DOHH2 (cell line): ENCODE data around the gene KIAA1671.

Experiments used
- EZH2phosphoT487 ChIP-seq: fragments of 200-600 bp; sonication (generic); IDR thresholded peaks from 2 replicates; pipeline ENCODE4 v1.6.1; 2017; ENCODE audit warnings: borderline replicate concordance, mild to moderate bottlenecking, antibody characterized with exemption, low read length, moderate library complexity, mixed read lengths
- TF ChIP-seq, protein P1 (sequence below): fragments of 200-600 bp; sonication (generic); IDR thresholded peaks from one replicate; pipeline ENCODE4 v1.5.1; 2014; ENCODE audit warnings: antibody characterized with exemption, mild to moderate bottlenecking, low read depth, low read length; ENCODE audit not compliant: poor library complexity, severe bottlenecking

DNA sequence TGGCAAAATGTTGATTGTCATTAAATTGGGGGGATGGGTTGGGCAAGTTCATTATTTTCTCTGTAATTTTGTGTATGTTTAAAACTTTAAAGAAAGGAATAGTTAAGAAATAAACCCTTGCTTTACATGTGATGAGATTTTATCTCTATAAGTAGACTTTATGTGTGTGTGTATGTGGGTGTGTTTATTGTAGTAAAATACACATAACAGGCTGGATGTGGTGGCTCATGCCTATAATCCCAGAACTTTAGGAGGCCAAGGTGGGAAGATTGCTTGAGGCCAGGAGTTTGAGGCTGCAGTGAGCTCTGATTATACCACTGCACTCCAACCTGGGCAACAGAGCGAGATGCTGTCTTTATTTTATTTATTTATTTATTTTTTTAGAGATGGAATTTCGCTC is 83.2 kb downstream of the KIAA1671 start:
- TF ChIP-seq, protein P1, sequence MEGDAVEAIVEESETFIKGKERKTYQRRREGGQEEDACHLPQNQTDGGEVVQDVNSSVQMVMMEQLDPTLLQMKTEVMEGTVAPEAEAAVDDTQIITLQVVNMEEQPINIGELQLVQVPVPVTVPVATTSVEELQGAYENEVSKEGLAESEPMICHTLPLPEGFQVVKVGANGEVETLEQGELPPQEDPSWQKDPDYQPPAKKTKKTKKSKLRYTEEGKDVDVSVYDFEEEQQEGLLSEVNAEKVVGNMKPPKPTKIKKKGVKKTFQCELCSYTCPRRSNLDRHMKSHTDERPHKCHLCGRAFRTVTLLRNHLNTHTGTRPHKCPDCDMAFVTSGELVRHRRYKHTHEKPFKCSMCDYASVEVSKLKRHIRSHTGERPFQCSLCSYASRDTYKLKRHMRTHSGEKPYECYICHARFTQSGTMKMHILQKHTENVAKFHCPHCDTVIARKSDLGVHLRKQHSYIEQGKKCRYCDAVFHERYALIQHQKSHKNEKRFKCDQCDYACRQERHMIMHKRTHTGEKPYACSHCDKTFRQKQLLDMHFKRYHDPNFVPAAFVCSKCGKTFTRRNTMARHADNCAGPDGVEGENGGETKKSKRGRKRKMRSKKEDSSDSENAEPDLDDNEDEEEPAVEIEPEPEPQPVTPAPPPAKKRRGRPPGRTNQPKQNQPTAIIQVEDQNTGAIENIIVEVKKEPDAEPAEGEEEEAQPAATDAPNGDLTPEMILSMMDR: no peak
- no peak for TF ChIP-seq EZH2phosphoT487
